GM18526 (cell line): ENCODE results near the gene CNRIP1.

Experiments
- POLR2A ChIP-seq: IDR thresholded peaks from 3 replicates; pipeline ENCODE4 v1.6.1; 2011; ENCODE audit not compliant: insufficient read length; ENCODE audit errors: extremely low read depth

The CNRIP1 gene, protein sequence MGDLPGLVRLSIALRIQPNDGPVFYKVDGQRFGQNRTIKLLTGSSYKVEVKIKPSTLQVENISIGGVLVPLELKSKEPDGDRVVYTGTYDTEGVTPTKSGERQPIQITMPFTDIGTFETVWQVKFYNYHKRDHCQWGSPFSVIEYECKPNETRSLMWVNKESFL

DNA sequence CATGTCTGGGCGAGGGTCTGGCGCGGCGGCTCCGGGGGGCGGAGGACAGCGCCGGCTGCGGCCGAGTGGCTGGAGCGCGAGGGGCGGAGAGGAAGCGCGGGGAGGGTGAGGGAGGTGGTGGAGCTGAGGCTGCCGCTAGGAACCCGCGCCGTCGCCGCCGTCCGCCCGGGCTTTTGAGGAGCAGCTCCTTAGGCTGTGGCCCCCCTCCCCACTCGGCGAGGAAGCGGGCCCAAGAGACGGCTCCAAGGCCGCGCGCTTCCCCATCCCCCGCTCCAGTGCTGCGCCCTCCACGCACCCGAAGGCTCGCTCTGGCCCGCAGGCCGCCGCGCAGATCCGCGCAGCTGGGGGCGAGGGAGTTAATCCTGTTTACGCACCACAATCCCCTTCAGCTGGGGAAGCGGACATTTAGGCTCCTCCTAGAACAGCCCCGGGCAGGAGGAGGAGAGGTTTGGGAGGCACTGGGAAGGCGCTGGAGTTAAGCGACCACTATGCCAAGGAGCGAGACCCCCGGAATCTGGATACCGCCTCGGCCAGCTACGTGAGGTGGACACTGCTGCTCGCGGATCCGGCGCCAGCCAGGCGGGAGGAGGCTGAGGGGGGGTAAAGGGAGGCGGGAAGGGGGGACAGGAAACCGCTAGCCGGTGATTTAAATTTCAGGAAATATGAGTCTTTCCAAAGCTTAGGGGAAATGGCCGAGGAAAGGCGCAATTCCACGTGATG is at the start of gene CNRIP1:
Gene CNRIP1 (minus strand): TSS at position 552 of the 720 bp plus-strand sequence. CDS start 549 bp downstream, at position 3.
- TF ChIP-seq POLR2A = no peak

DNA sequence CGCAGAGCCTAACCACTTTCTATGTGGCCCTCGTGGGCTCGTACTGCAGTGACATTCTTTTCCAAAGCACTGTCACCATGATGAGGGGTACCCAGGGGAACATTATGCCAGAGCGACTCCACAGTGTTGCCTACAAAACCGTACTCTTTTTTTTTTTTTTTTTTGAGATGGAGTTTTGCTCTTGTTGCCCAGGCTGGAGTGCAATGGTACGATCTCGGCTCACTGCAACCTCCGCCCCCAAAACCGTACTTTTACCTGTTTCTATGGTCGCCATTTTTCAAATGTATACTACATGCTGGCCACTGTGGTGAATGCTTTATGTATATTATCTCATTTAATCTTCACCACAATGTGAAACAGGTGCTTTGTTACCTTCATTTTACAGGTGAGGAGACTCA is 49.6 kb upstream of the CNRIP1 start:
- TF ChIP-seq POLR2A = no peak

DNA sequence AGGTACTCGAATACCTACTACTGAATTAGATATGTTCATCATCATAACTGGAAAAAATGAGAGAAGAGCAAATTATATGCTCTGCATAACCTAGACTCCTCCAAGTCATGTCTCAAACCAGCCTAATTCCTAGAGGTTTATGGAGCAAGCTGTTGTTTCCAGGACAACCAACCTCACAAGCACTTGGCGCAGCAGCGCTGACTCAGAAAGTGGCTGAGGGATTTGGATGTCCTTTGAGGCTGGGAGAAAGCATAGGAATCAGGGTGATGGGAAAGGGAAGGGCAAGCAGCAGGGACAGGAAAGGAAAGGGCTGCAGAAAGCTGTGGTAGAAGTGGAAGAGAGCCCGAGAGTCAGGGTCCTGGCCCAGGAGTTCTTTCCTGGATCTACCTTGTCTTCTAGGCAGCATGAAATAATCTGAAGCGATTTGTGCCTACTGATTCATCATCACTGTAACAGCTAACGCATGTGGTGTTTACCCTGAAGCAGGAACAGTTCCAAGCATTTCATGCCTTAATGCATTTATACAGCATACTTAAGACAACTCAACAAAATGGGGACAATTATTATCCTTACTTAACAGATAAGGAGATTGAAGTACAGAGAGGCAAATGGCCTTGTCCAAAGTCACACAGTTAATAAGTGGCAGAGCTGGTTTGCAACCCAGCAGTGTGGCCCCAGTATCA is 49.0 kb upstream of the CNRIP1 start:
- TF ChIP-seq POLR2A = no peak

DNA sequence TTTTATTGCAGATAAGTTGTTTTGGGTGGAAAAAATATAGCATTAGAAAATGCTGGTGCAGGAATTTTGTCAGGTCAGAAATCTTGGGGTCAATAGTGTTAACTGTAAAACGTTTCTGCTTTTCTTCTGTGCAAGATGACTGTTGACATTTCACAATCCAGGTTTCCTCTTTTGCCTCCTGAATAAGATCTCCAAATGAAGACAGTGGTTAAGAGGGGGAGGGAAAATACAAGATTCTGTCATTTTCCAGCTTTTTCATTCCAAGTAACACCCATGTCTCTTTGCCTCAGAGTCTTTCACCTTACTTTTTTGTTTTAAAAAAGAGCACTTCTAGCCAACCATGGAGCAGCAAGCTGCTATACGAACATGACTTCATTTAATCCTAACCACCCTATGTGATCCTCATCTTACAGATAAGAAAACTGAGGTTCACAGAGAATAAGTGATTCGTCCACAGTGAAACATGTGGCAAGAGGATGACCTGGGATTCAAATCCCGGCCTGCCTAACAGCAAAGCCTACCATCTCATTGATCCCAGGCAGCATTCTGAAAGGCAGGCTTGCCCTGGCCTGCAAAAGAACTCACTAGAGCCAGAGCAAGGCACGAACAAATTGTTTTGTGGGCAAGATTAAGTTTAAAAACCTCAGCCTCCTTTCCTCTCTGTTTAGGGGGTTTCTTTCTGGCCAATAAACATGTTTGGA is 48.4 kb upstream of the CNRIP1 start:
- TF ChIP-seq POLR2A = no peak

DNA sequence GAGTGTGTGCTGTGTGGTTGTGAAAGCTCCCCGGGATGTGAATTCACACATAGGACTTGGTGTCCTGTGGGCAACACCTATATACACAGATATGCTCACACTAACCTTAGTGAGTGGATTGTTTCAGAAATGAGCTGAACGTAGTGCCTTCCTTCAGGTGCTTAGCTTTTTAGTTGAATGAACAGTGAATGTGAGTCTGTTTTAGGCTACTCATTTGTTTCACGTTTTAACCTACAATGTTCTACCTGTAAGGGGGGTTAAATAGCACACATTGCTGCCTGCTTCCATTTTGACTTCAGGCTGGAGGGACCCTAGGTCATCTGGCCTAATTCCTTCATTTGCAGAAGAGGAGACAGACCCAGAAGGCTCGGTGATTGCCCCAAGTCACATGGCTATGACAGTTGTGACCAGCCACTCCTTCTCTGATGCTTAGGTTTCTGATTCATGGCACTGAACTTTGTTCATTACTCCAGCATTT is 46.4 kb upstream of the CNRIP1 start:
- peak; percentile 30 for TF ChIP-seq POLR2A

GRCh38 chr2:68365087-68365486 is 45.3 kb upstream of the CNRIP1 start, which contains the start of gene PLEK:
PLEK (plus strand) TSS chr2:68365282; CDS start chr2:68365352, 70 bp downstream.
- TF ChIP-seq POLR2A = peak; percentile 96

GRCh38 chr2:68363721-68364120 is 44.0 kb upstream of the CNRIP1 start:
- no peak for TF ChIP-seq POLR2A

DNA sequence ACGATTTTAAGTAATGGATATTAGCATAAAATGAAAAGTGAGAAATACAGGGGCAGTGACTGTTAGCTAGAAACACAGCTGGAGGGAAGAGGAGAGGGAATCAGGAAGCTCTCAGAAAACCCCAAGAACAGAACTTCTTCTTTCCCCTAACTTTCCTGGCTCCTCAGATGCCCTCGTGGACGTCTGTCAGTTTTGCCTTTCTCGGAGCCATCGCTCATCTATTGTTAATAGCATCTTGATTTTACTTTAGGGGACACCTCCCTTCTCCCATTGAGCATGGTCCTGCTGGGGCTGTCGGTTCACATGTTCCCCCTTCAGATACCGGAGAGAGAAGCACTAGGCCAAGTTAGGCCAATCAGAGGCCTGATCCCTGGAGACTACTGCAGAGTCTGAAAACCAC is 43.0 kb upstream of the CNRIP1 start:
- TF ChIP-seq POLR2A = no peak

DNA sequence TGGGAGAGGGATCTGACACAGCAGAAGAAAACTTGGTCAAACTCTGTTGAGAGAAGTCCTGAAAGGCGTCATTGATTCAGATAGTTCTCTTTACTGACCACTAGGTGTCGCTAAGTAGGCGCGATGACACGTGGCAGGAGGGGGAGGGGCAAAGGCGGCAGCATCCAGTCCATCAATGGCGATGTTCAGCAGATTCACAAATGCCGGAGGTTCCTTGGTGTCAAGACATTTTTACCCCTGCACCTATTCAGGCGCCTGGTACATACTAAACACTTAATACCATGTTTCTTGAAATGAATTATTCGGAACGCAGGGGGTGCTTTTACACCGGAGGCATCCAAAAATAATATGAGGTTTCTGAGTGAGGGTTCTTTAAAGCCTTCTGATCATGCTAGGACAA is 42.3 kb upstream of the CNRIP1 start:
- TF ChIP-seq POLR2A = peak; percentile 37

DNA sequence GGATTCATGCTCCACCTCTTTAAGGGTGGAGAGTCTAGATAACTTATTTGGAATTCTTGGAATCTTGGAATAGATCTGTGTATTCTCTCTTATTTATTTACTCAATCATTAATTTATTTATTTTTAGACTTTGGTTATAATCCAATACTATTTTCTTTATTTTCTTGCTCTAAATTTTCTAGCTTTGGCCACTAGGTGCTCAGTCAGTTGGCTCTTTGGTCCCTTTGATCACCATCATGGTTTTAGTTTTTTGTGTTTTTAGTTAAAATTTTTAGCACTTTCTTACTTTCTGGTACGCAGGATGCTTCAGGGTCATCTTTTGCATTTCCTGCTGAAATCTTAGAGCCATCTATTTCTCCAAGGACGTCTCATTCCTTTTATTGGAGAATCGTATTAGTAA is 40.1 kb upstream of the CNRIP1 start:
- no peak for TF ChIP-seq POLR2A

- TF ChIP-seq POLR2A = no peak
Observed at GRCh38 chr2:68357605-68358337, 38.0 kb upstream of the CNRIP1 start.

GRCh38 chr2:68356599-68357239 is 37.0 kb upstream of the CNRIP1 start:
- no peak for TF ChIP-seq POLR2A

DNA sequence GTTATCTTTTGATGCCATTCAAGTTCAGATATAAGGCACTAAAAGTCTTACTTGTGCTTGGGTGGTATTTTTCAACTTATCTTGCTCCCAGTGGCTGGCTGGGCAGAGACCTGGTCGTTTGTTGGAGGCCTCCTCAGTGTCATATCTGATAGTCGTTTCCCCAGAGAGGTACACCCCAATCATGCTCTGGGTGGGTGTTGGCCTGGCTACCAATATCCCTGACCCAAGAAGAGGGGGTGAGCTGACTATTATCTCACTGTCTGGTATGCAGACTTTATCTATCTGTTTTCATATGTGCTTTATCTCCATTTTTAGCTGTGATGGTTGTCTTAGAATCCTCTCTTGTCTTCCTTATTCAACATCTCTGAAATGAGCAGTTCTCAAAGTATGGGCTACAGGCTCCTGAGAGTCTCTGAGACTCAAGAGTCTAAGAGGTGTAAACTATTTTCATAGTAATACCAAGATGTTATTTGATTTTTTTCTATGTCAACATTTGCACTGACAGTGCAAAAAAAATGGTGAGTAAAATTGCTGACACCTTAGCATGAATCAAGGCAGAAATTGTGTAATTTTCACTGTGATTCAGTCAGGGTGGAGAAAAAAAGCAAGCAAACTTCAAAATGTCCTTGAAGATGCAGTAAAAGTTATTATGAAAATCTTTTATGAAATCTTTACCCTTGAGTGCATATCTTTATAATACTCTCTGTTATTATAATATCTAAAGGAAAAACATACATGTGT is 33.1 kb upstream of the CNRIP1 start:
- TF ChIP-seq POLR2A = no peak

DNA sequence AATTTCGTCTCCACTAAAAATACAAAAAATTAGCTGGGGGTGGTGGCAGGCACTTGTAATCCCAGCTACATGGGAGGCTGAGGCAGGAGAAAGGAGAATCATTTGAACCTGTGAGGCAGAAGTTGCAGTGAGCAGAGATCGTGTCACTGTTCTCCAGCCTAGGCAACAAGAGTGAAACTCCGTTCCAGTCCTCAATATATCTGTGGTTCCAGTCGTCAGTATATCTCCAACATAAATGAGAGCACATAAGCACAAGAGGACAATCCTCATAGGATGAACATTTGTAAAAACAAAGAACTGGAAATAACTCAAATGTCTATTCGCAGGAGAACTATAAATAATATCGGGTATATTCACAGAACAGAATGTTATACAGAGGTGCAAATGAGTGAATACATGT is 32.2 kb upstream of the CNRIP1 start:
- TF ChIP-seq POLR2A = no peak
